ENCODE results near the gene ATMIN. TPM values are rescaled to one million over a fixed set of nuclear protein-coding genes. Genes with fewer than 3 reads are reported as not detected.

The ATMIN gene
- total and polyA plus RNA-seq, 2 of the 13 experiments (the other 11 are each of a cell fraction or from before 2014, with no cell fraction given): 34.6 to 60.4 TPM

Small RNA genes lying within 50 kb of the gene (small RNA-seq; reads per million reads assigned to genes)
- 0 reads per million in 3 experiments for gene AC092718.3 (ENCODE audit: insufficient read depth in 2 of 3, insufficient read length in 3 of 3, low read depth in 2 of 3, low replicate concordance in 1 of 3)

Other genes with a start within 250 kb of the ATMIN start
- gene CDYL2, start 231.2 kb upstream of the ATMIN start, total RNA-seq (2016; rRNA removed; fragmentation: Illumina TruSeq; extraction: Trizol): 0.20 and 0.35 TPM in 2 replicates
- 0.07 TPM in 2 replicates for gene CDYL2, start 231.2 kb upstream of the ATMIN start, polyA plus RNA-seq (2011; rRNA removed)
- 129 and 147 TPM in 2 replicates for gene CMC2, start 29.0 kb upstream of the ATMIN start, total RNA-seq (2016; rRNA removed; fragmentation: Illumina TruSeq; extraction: Trizol)
- 92.1 and 116 TPM in 2 replicates for gene CMC2, start 29.0 kb upstream of the ATMIN start, polyA plus RNA-seq (2011; rRNA removed)
- 129 and 193 TPM in 2 replicates for gene CENPN, start 28.6 kb upstream of the ATMIN start, total RNA-seq (2016; rRNA removed; fragmentation: Illumina TruSeq; extraction: Trizol)
- gene CENPN, start 28.6 kb upstream of the ATMIN start, polyA plus RNA-seq (2011; rRNA removed): 17.3 and 29.7 TPM in 2 replicates
- gene C16orf46, start 41.4 kb downstream of the ATMIN start, total RNA-seq (2016; rRNA removed; fragmentation: Illumina TruSeq; extraction: Trizol): 0.38 and 1.9 TPM in 2 replicates
- gene C16orf46, start 41.4 kb downstream of the ATMIN start, polyA plus RNA-seq (2011; rRNA removed): 0.39 and 0.55 TPM in 2 replicates
- 103 and 117 TPM in 2 replicates for gene GCSH, start 60.6 kb downstream of the ATMIN start, total RNA-seq (2016; rRNA removed; fragmentation: Illumina TruSeq; extraction: Trizol)
- gene GCSH, start 60.6 kb downstream of the ATMIN start, polyA plus RNA-seq (2011; rRNA removed): 23.5 and 35.9 TPM in 2 replicates
- gene BCO1, start 202.8 kb downstream of the ATMIN start, total RNA-seq (2016; rRNA removed; fragmentation: Illumina TruSeq; extraction: Trizol): 0.11 TPM in 1 of 2 replicates, not detected in the other
- not detected in 2 replicates for gene BCO1, start 202.8 kb downstream of the ATMIN start, polyA plus RNA-seq (2011; rRNA removed)